ENCODE results near the gene POLR2L.

The POLR2L gene

DNA sequence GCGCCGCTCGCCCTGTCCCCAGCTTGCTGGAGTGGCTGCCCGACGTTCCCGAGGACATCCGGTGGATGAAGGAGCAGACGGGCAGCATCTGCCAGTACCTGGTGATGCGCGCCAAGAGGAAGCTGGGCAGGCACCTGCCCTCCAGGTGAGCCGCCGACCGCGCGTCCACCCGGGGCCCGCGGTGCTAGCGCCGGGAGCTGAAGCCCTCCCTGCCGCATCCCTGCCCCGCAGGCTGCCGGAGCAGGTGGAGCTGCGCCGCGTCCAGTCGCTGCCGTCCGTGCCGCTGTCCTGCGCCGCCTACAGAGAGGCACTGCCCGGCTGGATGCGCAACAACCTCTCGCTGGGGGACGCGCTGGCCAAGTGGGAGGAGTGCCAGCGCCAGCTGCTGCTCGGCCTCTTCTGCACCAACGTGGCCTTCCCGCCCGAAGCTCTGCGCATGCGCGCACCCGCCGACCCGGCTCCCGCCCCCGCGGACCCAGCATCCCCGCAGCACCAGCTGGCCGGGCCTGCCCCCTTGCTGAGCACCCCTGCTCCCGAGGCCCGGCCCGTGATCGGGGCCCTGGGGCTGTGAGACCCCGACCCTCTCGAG lies 17.9 kb downstream of the POLR2L start:
- DNase-seq (ENCODE audit: low spot score) = no peak
- TF ChIP-seq, protein P1, sequence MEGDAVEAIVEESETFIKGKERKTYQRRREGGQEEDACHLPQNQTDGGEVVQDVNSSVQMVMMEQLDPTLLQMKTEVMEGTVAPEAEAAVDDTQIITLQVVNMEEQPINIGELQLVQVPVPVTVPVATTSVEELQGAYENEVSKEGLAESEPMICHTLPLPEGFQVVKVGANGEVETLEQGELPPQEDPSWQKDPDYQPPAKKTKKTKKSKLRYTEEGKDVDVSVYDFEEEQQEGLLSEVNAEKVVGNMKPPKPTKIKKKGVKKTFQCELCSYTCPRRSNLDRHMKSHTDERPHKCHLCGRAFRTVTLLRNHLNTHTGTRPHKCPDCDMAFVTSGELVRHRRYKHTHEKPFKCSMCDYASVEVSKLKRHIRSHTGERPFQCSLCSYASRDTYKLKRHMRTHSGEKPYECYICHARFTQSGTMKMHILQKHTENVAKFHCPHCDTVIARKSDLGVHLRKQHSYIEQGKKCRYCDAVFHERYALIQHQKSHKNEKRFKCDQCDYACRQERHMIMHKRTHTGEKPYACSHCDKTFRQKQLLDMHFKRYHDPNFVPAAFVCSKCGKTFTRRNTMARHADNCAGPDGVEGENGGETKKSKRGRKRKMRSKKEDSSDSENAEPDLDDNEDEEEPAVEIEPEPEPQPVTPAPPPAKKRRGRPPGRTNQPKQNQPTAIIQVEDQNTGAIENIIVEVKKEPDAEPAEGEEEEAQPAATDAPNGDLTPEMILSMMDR (IDR thresholded peaks at IDR 0.05; ENCODE audit: extremely low read depth, missing control alignments) = no peak

- no peak for DNase-seq (ENCODE audit: low spot score)
- TF ChIP-seq, protein P1 (IDR thresholded peaks at IDR 0.05; ENCODE audit: extremely low read depth, missing control alignments) = no peak
Observed at GRCh38 chr11:823441-824291, 18.7 kb downstream of the POLR2L start.

DNA sequence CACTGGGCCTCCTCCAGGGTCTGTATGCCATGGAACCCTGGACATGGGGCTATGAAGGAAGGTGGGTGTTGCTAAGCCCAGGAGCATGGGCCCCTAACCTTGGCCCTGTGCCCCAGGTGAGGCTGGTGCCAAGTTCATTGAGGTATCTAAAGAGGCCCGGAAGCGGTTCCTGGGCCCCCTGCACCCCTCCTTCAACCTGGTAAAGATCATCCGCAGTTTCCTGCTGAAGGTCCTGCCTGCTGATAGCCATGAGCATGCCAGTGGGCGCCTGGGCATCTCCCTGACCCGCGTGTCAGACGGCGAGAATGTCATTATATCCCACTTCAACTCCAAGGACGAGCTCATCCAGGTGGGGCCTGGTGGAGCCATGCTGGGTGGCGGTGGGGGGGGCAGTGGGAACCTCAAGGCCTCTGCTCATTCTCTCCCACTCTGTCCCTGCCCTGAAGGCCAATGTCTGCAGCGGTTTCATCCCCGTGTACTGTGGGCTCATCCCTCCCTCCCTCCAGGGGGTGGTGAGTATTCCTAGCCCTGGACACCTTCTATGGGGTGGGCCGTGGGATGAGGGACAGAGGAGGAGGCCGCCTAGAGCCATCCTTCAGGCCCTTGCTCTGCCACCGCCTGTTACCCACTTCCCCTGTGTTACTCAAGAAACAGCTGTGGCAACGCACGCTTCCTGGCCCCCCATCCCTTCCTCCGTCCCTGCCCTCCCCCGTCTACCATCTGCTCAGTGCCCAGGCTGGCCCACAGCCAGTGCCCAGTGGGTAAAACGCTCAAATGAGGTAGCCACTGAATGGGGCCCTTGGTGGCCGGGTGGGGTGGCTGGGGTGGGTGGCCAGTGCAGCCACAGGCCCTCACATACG lies 20.6 kb downstream of the POLR2L start:
- TF ChIP-seq, protein P1 (IDR thresholded peaks at IDR 0.05; ENCODE audit: extremely low read depth, missing control alignments) = no peak

GRCh38 chr11:820655-821511 lies 21.4 kb downstream of the POLR2L start:
- TF ChIP-seq, protein P1 (IDR thresholded peaks at IDR 0.05; ENCODE audit: extremely low read depth, missing control alignments) = no peak
- no peak for DNase-seq (ENCODE audit: low spot score)

More for the DNA sequence above, 20.6 kb downstream of the POLR2L start:
- DNase-seq (ENCODE audit: low spot score) = no peak

GRCh38 chr11:819943-820649 lies 22.2 kb downstream of the POLR2L start:
- peak; percentile 94 for DNase-seq (ENCODE audit: low spot score)
- TF ChIP-seq, protein P1 (IDR thresholded peaks at IDR 0.05; ENCODE audit: extremely low read depth, missing control alignments) = no peak

DNA sequence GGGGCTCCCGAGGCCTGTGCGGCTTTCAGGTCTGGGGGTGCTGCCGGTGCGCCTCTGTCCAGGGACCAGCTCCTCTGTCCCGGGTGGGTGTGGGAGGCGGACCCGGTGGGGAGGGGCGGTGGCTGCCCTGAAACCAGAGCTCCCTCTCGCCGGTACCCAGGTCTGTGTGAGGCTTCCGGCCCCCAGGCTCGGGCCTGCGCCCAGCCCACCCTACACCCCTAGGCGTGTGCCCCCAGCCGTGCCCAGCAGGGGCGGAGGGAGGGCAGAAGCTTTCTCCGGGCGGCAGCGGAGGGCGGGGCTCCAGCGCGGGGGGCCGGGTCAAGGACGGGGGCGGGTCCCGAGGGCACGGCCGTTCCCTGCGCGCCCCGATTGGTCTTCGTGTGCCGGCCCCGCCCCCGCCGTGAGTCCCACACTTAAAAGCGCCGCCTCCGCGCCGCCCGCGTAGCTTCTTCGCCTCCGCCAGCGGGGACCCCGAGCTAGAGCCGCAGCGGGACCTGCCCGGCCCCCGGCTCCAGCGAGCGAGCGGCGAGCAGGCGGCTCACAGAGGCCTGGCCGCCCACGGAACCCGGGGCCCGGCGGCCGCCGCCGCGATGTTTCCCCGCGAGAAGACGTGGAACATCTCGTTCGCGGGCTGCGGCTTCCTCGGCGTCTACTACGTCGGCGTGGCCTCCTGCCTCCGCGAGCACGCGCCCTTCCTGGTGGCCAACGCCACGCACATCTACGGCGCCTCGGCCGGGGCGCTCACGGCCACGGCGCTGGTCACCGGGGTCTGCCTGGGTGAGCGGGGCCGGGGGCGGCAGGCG lies 23.0 kb downstream of the POLR2L start:
- peak; percentile 97 for DNase-seq (ENCODE audit: low spot score)
- TF ChIP-seq, protein P1 (IDR thresholded peaks at IDR 0.05; ENCODE audit: extremely low read depth, missing control alignments) = no peak
